ENCODE data around the gene DYTN.

Gene DYTN

GRCh38 chr2:206692971-206693370 is 25.2 kb downstream of the DYTN start:
- no peaks in the 10 kb centered on the region for H3K36me3 ChIP-seq (ENCODE audit: control insufficient read depth in 1 of 2, insufficient read depth in 2 of 2, low read depth in 1 of 2, low read length in 2 of 2)
- no peak overlapping the region for H2BK120ac ChIP-seq (ENCODE audit: low read depth, low read length)
- no peak overlapping the region for H2AK5ac ChIP-seq (ENCODE audit: low read length, severe bottlenecking)
- no peak overlapping the region for H2BK15ac ChIP-seq (ENCODE audit: low read depth, poor library complexity, severe bottlenecking)
- H3K4me3 ChIP-seq (ENCODE audit: insufficient read depth in 1 of 2, low read depth in 1 of 2, low read length in 2 of 2), result no peak overlapping the region
- no peak overlapping the region for H2BK5ac ChIP-seq (ENCODE audit: low read depth, low read length, poor library complexity, severe bottlenecking)
- no peak for DNase-seq
- no peak overlapping the region for H2AFZ ChIP-seq (ENCODE audit: low read depth, low read length)
- H3K4me2 ChIP-seq (ENCODE audit: low read length, poor library complexity, severe bottlenecking), result no peak overlapping the region
- no peak overlapping the region for H3K23ac ChIP-seq (ENCODE audit: low read length in 2 of 2)
- H3K79me1 ChIP-seq (replicated peaks; ENCODE audit: low read length, poor library complexity, severe bottlenecking), result no peaks in the 10 kb centered on the region
- H4K91ac ChIP-seq (ENCODE audit: low read length), result no peak overlapping the region
- H4K8ac ChIP-seq (ENCODE audit: low read length), result no peak overlapping the region
- H3K18ac ChIP-seq (ENCODE audit: low read depth in 1 of 2, low read length in 2 of 2), result no peak overlapping the region
- no peaks in the 10 kb centered on the region for H3K9me3 ChIP-seq (ENCODE audit: control insufficient read depth, low read length)
- 75% methylated on average over 7 of the region's 7 CpGs for WGBS
- H3K27me3 ChIP-seq (ENCODE audit: control insufficient read depth in 1 of 2, insufficient read depth in 1 of 2, low read length in 2 of 2), result no peaks in the 10 kb centered on the region
- no peak overlapping the region for H2BK12ac ChIP-seq (ENCODE audit: low read length in 2 of 2)
- H3K27ac ChIP-seq (ENCODE audit: low read length, poor library complexity, severe bottlenecking), result no peak overlapping the region
- H3K4ac ChIP-seq (ENCODE audit: low read depth in 1 of 2, low read length in 2 of 2), result no peak overlapping the region
- H3K4me1 ChIP-seq (ENCODE audit: control insufficient read depth, insufficient read depth, low read depth, low read length), result no peaks in the 10 kb centered on the region
- no peak overlapping the region for H3K9ac ChIP-seq (ENCODE audit: low read length)
- no peak overlapping the region for H3K14ac ChIP-seq (ENCODE audit: low read length in 2 of 2)

DNA sequence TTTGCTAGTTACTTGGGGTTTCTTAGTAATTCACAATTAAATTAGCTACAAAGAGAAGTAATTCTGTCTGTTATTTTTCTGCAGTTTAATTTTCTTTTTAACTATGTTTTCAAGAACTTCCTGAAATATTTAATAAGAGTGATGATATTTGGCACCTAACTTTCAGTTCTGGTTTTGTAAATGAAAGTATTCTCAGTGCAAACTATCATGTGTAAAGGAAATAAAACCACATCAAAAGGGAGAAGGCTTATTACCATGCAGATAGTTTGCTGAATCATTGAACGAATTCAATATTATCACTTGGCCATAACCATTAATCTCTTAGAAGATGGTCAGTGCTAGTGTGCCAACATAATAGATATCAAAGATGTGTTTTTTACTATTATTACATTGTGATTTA is 29.2 kb downstream of the DYTN start:
- Histone ChIP-seq H3K27me3 (ENCODE audit: control insufficient read depth in 1 of 2, insufficient read depth in 1 of 2, low read length in 2 of 2) (peaks cover 0 to 12% of the 10 kb centered on the region in 2 experiments), H3K4me1 (ENCODE audit: control insufficient read depth, insufficient read depth, low read depth, low read length) (no peaks in the 10 kb centered on the region)

DNA sequence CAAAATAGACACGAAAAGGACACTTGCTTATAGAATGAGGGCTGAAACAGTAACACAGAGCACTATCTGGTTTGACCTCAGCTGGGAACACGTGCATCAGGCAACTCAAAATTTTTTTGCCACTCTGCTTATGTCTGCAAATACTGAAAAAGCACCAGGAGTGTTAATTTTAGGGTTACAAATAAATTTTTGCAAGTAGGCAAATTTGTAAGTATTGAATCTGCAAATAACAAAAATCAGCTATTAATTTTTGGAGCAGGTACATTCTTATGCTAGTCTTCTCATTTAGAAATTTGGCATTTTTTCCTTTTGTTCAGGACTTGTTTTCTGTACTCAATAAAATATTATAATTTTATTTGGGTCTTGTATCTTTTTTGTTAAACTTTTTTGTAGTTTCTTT is 29.7 kb downstream of the DYTN start:
- Histone ChIP-seq H2AK5ac (ENCODE audit: low read length, severe bottlenecking) (no peak overlapping the region), H2BK15ac (ENCODE audit: low read depth, poor library complexity, severe bottlenecking) (no peak overlapping the region), H2BK120ac (ENCODE audit: low read depth, low read length) (no peak overlapping the region), H3K18ac (ENCODE audit: low read depth in 1 of 2, low read length in 2 of 2) (no peak overlapping the region), H3K27ac (ENCODE audit: low read length, poor library complexity, severe bottlenecking) (no peak overlapping the region), H2BK12ac (ENCODE audit: low read length in 2 of 2) (no peak overlapping the region), H3K4ac (ENCODE audit: low read depth in 1 of 2, low read length in 2 of 2) (no peak overlapping the region), H3K9ac (ENCODE audit: low read length) (no peak overlapping the region), H2AFZ (ENCODE audit: low read depth, low read length) (no peak overlapping the region), H3K4me1 (ENCODE audit: control insufficient read depth, insufficient read depth, low read depth, low read length) (no peaks in the 10 kb centered on the region), H3K4me3 (ENCODE audit: insufficient read depth in 1 of 2, low read depth in 1 of 2, low read length in 2 of 2) (no peak overlapping the region), H2BK5ac (ENCODE audit: low read depth, low read length, poor library complexity, severe bottlenecking) (no peak overlapping the region), H4K91ac (ENCODE audit: low read length) (no peak overlapping the region), H3K14ac (ENCODE audit: low read length in 2 of 2) (no peak overlapping the region), H3K36me3 (ENCODE audit: control insufficient read depth in 1 of 2, insufficient read depth in 2 of 2, low read depth in 1 of 2, low read length in 2 of 2) (no peaks in the 10 kb centered on the region), H3K27me3 (ENCODE audit: control insufficient read depth in 1 of 2, insufficient read depth in 1 of 2, low read length in 2 of 2) (peaks cover 0 to 12% of the 10 kb centered on the region in 2 experiments), H3K23ac (ENCODE audit: low read length in 2 of 2) (no peak overlapping the region), H3K9me3 (ENCODE audit: control insufficient read depth, low read length) (no peaks in the 10 kb centered on the region), H3K79me1 (replicated peaks; ENCODE audit: low read length, poor library complexity, severe bottlenecking) (no peaks in the 10 kb centered on the region), H4K8ac (ENCODE audit: low read length) (no peak overlapping the region), H3K4me2 (ENCODE audit: low read length, poor library complexity, severe bottlenecking) (no peak overlapping the region)
- 56% methylated on average over 2 of the region's 2 CpGs for WGBS
- DNase-seq, result no peak

More for the DNA sequence above, 29.2 kb downstream of the DYTN start:
- Histone ChIP-seq H3K79me1 (replicated peaks; ENCODE audit: low read length, poor library complexity, severe bottlenecking) (no peaks in the 10 kb centered on the region), H3K9ac (ENCODE audit: low read length) (no peak overlapping the region), H2BK120ac (ENCODE audit: low read depth, low read length) (no peak overlapping the region), H4K91ac (ENCODE audit: low read length) (no peak overlapping the region), H3K4me3 (ENCODE audit: insufficient read depth in 1 of 2, low read depth in 1 of 2, low read length in 2 of 2) (no peak overlapping the region), H3K23ac (ENCODE audit: low read length in 2 of 2) (no peak overlapping the region), H3K27ac (ENCODE audit: low read length, poor library complexity, severe bottlenecking) (no peak overlapping the region), H2BK15ac (ENCODE audit: low read depth, poor library complexity, severe bottlenecking) (no peak overlapping the region), H2BK12ac (ENCODE audit: low read length in 2 of 2) (no peak overlapping the region), H4K8ac (ENCODE audit: low read length) (no peak overlapping the region), H2AK5ac (ENCODE audit: low read length, severe bottlenecking) (no peak overlapping the region), H3K4me2 (ENCODE audit: low read length, poor library complexity, severe bottlenecking) (no peak overlapping the region), H3K4ac (ENCODE audit: low read depth in 1 of 2, low read length in 2 of 2) (no peak overlapping the region), H2BK5ac (ENCODE audit: low read depth, low read length, poor library complexity, severe bottlenecking) (no peak overlapping the region), H3K14ac (ENCODE audit: low read length in 2 of 2) (no peak overlapping the region), H3K9me3 (ENCODE audit: control insufficient read depth, low read length) (no peaks in the 10 kb centered on the region), H3K36me3 (ENCODE audit: control insufficient read depth in 1 of 2, insufficient read depth in 2 of 2, low read depth in 1 of 2, low read length in 2 of 2) (no peaks in the 10 kb centered on the region), H2AFZ (ENCODE audit: low read depth, low read length) (no peak overlapping the region), H3K18ac (ENCODE audit: low read depth in 1 of 2, low read length in 2 of 2) (no peak overlapping the region)
- no CpG with 5 or more reads among the region's 1 CpG for WGBS
- DNase-seq, result no peak

GRCh38 chr2:206683546-206683945 is 34.6 kb downstream of the DYTN start:
- Histone ChIP-seq H3K4me2 (ENCODE audit: low read length, poor library complexity, severe bottlenecking) (no peak overlapping the region), H2AK5ac (ENCODE audit: low read length, severe bottlenecking) (no peak overlapping the region), H3K36me3 (ENCODE audit: control insufficient read depth in 1 of 2, insufficient read depth in 2 of 2, low read depth in 1 of 2, low read length in 2 of 2) (no peaks in the 10 kb centered on the region), H2BK120ac (ENCODE audit: low read depth, low read length) (no peak overlapping the region), H4K8ac (ENCODE audit: low read length) (no peak overlapping the region), H3K27me3 (ENCODE audit: control insufficient read depth in 1 of 2, insufficient read depth in 1 of 2, low read length in 2 of 2) (peaks cover 0 to 12% of the 10 kb centered on the region in 2 experiments), H3K14ac (ENCODE audit: low read length in 2 of 2) (no peak overlapping the region), H3K27ac (ENCODE audit: low read length, poor library complexity, severe bottlenecking) (no peak overlapping the region), H3K9me3 (ENCODE audit: control insufficient read depth, low read length) (no peaks in the 10 kb centered on the region), H3K18ac (ENCODE audit: low read depth in 1 of 2, low read length in 2 of 2) (no peak overlapping the region), H2BK15ac (ENCODE audit: low read depth, poor library complexity, severe bottlenecking) (no peak overlapping the region), H2BK5ac (ENCODE audit: low read depth, low read length, poor library complexity, severe bottlenecking) (no peak overlapping the region), H2BK12ac (ENCODE audit: low read length in 2 of 2) (no peak overlapping the region), H3K4me3 (ENCODE audit: insufficient read depth in 1 of 2, low read depth in 1 of 2, low read length in 2 of 2) (no peak overlapping the region), H3K4me1 (ENCODE audit: control insufficient read depth, insufficient read depth, low read depth, low read length) (no peaks in the 10 kb centered on the region), H3K4ac (ENCODE audit: low read depth in 1 of 2, low read length in 2 of 2) (no peak overlapping the region), H3K79me1 (replicated peaks; ENCODE audit: low read length, poor library complexity, severe bottlenecking) (no peaks in the 10 kb centered on the region), H4K91ac (ENCODE audit: low read length) (no peak overlapping the region), H2AFZ (ENCODE audit: low read depth, low read length) (no peak overlapping the region), H3K23ac (ENCODE audit: low read length in 2 of 2) (no peak overlapping the region), H3K9ac (ENCODE audit: low read length) (no peak overlapping the region)
- DNase-seq, result no peak
- WGBS, result 87% methylated on average over 4 of the region's 4 CpGs
